K562 treated with DMSO at 1 percent for 12 hours (cell line): ENCODE data around the gene WNK3. TPM values are rescaled to one million over a fixed set of nuclear protein-coding genes. Genes with fewer than 3 reads are reported as not detected.

Experiments
- total RNA-seq: library from RNA; unstranded; fragments of 300-600 nt; gene quantifications from 2 replicates; pipeline ENCODE4 v1.2.3, GENCODE V29; 2022; ENCODE audit not compliant: insufficient read depth

Gene WNK3
- total RNA-seq, result 0.12 TPM in 1 of 2 replicates, not detected in the other

DNA sequence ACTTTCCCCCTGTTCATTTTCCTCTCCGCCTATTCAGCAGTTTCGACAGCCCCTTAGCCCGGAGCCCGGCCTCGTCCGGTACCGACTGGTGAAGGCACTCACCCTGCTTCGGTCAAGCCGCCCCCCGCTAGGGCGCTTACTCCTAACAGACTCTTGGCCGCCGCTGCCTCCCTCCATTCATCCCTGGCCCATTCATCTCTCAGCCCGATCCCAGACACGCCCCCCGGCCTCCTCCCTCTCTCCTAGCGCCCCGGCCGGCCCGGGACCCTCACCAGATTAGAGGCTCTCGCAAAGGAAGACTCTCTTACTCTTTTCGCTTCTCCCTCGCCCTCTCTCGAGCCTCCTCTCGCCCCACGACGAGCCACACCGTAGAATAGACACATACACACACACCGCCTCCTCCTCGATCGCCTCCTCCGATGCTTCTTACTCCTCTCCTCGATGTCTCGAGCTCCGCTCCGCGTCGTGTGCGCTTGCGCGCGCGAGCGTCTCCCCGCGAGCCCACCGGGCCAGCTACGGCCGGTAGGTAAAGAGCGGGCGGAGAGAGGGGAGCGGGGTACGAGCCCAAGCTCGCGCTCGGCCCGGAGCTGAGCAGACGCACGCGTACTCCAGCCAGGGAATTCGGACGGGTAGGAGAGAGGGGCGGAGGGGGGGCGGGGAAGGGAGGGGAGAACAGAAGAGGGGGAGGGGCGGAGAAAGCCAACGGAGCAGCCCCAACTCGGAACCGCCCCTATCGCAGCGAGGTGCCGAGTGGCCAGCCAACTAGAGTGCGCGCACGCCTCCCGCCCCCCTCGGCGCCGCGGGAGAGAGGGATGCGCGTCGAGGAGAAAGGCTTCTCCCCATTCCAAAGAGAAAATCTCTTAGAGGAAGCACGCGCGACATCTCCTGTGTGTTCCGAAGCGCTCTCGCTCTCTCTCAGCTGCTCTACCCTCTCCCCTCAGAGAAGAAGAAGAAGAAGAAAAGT lies at the start of gene WNK3:
WNK3 (minus strand) TSS at position 633 of the 964 bp plus-strand sequence.

DNA sequence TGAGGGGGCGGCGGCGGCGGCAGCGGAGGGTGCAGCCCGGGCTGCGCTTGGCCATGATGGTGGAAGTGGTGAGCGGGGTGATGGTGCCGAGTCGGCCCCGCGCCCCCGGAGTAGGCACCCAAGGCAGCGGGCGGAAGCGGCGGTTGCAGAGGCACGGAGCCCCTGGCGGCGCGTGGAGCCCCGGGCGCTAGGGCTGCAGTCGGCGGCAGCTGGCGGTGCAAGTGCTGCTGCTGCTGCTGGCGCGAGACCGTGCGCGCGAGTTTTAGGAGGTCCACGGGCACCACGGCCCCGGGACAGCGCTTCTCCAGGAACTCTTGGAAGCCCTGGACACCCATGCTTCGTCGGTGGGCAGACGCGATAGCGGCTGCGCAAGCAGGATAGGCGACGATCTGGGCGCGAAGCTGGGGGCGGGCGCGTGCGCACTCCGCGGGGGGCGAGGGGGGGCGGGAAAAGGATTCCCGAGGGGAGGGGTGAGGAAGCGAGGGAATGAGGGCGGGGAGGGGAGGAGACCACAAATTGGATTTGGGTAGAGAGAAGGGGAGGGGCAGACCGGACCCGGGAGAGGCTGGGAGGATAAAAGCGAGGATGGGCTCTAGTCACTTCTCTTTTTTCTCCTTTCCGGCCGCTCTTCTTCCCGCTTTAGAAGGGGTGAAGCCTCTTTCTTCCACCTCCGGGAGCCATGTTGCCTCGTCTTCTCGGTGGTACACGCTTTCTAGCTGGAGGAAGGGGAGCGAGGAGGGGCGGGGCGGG lies 174.8 kb downstream of the WNK3 start, which contains the start of gene FAM120C:
FAM120C (minus strand) TSS at position 391 of the 750 bp plus-strand sequence; CDS start at position 335, 56 bp downstream.

Other genes with a start within 250 kb of the WNK3 start
- gene FAM120C, start 174.8 kb downstream of the WNK3 start, total RNA-seq, result 8.3 and 11.9 TPM in 2 replicates
- gene TSR2, start 82.4 kb upstream of the WNK3 start, total RNA-seq, result 24.3 and 31.0 TPM in 2 replicates
- gene FGD1, start 138.2 kb upstream of the WNK3 start, total RNA-seq, result 0.24 and 1.4 TPM in 2 replicates
- 7.3 and 14.6 TPM in 2 replicates for gene GNL3L, start 172.2 kb upstream of the WNK3 start, total RNA-seq